ENCODE measurements around the gene TSC1. TPM values are rescaled to one million over a fixed set of nuclear protein-coding genes. Genes with fewer than 3 reads are reported as not detected.

TSC1 gene
- total and polyA plus RNA-seq, 2 experiments from 2014 or later: 23.7 to 48.0 TPM

DNA sequence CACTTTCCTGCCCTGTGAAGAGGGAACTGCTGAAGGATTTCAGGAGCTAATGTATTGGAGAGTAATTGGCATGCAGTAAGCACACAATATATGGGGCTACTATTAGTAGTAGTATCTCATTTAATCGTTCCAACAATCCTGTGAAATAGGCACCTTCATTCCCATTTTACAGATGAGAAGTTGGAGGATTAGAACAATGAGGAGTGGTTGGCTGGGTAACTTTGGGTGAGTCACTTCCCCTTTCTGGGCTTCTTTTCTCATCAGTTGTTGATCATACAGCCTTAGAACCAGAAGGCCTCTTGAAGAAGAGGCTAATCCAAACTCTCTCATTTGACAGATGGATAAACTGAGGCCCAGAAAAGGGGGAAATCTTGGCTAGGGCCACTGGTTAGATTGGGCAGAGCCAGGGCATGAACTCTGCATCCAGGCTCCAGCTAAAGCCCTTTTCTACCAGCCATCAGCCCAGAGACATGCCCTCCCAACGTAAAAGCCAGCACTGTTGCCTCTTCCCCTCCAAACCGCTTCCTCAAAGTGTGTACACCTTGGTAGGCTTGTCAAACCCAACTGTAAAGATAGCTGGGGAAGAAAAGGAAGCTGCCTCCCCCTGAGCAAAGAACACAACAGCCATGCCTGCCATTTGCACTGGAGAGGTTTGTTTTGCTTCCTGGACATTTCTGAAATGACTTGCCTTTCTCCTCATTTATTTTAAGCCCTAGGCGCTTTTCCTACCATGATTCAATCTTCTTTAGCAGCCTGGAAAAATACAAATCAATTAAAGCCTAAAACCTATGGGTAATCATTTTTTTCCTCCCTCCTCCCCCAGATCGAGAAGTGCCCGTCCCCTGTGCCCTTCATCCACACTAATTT is 64.7 kb downstream of the TSC1 start:
- Mint-ChIP-seq H3K4me3 (peak overlapping the region; percentile 81), H3K27ac (no peak overlapping the region), H3K27me3 (ENCODE audit: insufficient read depth, low read depth, poor library complexity) (peaks cover 16% of the 10 kb centered on the region), H3K4me1 (no peaks in the 10 kb centered on the region), H3K9me3 (no peaks in the 10 kb centered on the region), H3K36me3 (ENCODE audit: low read depth) (no peaks in the 10 kb centered on the region; the same call in 2 of the 3 replicates)
- ATAC-seq (no peak), DNase-seq (ENCODE audit: low spot score) (no peak)
- Histone ChIP-seq H4K20me1 (replicated peaks; ENCODE audit: insufficient read depth) (no peaks in the 10 kb centered on the region), H3K9me2 (ENCODE audit: insufficient read depth) (no peaks in the 10 kb centered on the region), H3K4me3 (peak overlapping the region; percentile 99), H3K36me3 (ENCODE audit: insufficient read depth) (no peaks in the 10 kb centered on the region), H3K79me2 (replicated peaks; ENCODE audit: insufficient read depth) (no peaks in the 10 kb centered on the region), H3K27ac (ENCODE audit: low read depth) (no peak overlapping the region), H3K4me2 (peak overlapping the region; percentile 96), H2AFZ (peak overlapping the region; percentile 100), H3K27me3 (ENCODE audit: insufficient read depth) (peaks cover 34% of the 10 kb centered on the region), H3K4me1 (ENCODE audit: insufficient read depth) (no peaks in the 10 kb centered on the region), H3F3A (replicated peaks; ENCODE audit: low read depth) (no peaks in the 10 kb centered on the region)
- no peak for TF ChIP-seq CREB1 (CRISPR knock-in tag; IDR thresholded peaks at IDR 0.05; ENCODE audit: low read depth)
- TF ChIP-seq, protein P1, sequence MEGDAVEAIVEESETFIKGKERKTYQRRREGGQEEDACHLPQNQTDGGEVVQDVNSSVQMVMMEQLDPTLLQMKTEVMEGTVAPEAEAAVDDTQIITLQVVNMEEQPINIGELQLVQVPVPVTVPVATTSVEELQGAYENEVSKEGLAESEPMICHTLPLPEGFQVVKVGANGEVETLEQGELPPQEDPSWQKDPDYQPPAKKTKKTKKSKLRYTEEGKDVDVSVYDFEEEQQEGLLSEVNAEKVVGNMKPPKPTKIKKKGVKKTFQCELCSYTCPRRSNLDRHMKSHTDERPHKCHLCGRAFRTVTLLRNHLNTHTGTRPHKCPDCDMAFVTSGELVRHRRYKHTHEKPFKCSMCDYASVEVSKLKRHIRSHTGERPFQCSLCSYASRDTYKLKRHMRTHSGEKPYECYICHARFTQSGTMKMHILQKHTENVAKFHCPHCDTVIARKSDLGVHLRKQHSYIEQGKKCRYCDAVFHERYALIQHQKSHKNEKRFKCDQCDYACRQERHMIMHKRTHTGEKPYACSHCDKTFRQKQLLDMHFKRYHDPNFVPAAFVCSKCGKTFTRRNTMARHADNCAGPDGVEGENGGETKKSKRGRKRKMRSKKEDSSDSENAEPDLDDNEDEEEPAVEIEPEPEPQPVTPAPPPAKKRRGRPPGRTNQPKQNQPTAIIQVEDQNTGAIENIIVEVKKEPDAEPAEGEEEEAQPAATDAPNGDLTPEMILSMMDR (conservative IDR thresholded peaks at IDR 0.05; ENCODE audit: low read depth in 2 of 2): no peak
- TF ChIP-seq REST (IDR thresholded peaks at IDR 0.05; ENCODE audit: unreplicated experiment): no peak
- no peak for TF ChIP-seq JUNB (IDR thresholded peaks at IDR 0.05; ENCODE audit: unreplicated experiment)
- no peak for TF ChIP-seq ZNF114 (CRISPR knock-in tag; IDR thresholded peaks at IDR 0.05)
- no peak for TF ChIP-seq STAT1 (IDR thresholded peaks at IDR 0.05; ENCODE audit: unreplicated experiment)
- no peak for TF ChIP-seq EZH2phosphoT487 (IDR thresholded peaks at IDR 0.05; ENCODE audit: unreplicated experiment)

DNA sequence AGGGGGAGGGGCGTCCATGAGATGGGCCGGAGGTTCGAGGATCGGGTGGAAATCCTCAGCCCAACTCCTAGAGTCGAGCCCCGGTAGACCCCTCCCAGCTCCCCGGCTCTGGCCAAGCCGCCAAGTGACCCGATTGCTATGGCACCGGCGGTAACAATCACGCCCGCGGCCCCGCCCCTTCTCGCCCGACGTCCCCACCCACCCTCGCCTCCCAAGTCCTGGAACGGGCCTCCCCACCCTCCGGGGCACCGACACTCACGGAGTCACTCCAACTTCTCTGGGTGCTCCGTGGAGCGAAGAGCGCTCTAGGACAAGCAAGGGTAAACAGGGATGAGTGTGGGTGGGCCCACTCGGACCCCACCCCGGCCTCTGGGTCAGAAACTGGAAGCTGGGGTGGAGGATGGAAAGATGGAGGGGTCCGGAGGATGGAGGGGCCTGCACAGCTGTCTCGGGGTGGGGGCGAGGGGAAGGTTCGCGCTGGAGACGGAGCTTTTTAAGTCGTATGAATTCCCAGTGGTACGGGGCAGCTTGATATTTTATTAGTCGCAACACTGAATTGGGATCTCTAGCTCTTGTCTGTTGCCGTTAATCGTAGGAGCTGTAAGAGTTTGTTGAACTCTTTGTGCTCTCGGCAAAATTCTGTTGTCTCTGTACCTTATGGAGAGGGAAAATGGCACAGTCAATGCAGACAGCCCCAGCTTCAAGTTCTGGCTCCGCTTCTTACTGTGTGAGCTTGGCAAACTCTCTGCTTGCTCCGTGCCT is 65.5 kb downstream of the TSC1 start, which contains the start of gene SPACA9:
SPACA9 (plus strand) TSS at position 204 of the 762 bp plus-strand sequence. CDS start 5,050 bp downstream, outside the sequence.
- Histone ChIP-seq H3K36me3 (ENCODE audit: insufficient read depth) (no peaks in the 10 kb centered on the region), H3K27ac (ENCODE audit: low read depth) (no peak within 1 kb of the TSS), H3K9me2 (ENCODE audit: insufficient read depth) (no peaks in the 10 kb centered on the region), H3F3A (replicated peaks; ENCODE audit: low read depth) (no peaks in the 10 kb centered on the region), H3K4me1 (ENCODE audit: insufficient read depth) (no peaks in the 10 kb centered on the region), H3K27me3 (ENCODE audit: insufficient read depth) (peaks cover 34% of the 10 kb centered on the region), H3K79me2 (replicated peaks; ENCODE audit: insufficient read depth) (no peaks in the 10 kb centered on the region), H4K20me1 (replicated peaks; ENCODE audit: insufficient read depth) (no peaks in the 10 kb centered on the region), H2AFZ (peak within 1 kb of the TSS; percentile 100), H3K4me3 (peak within 1 kb of the TSS; percentile 99), H3K4me2 (peak within 1 kb of the TSS; percentile 96)
- peaks cover 17% of the 10 kb centered on the region for H3K27me3 Mint-ChIP-seq (ENCODE audit: insufficient read depth, low read depth, poor library complexity)
- H3K9me3 Mint-ChIP-seq: no peaks in the 10 kb centered on the region
- no peak within 1 kb of the TSS for H3K27ac Mint-ChIP-seq
- ATAC-seq (peak; percentile 80), DNase-seq (ENCODE audit: low spot score) (peak; percentile 77)
- H3K36me3 Mint-ChIP-seq (ENCODE audit: low read depth): no peaks in the 10 kb centered on the region; the same call in 2 of the 3 replicates
- H3K4me1 Mint-ChIP-seq: no peaks in the 10 kb centered on the region
- H3K4me3 Mint-ChIP-seq: peak within 1 kb of the TSS; percentile 81
- TF ChIP-seq REST (IDR thresholded peaks at IDR 0.05; ENCODE audit: unreplicated experiment) (no peak), JUNB (IDR thresholded peaks at IDR 0.05; ENCODE audit: unreplicated experiment) (no peak), NANOG (IDR thresholded peaks at IDR 0.05; ENCODE audit: borderline replicate concordance) (no peak), ZNF114 (CRISPR knock-in tag; IDR thresholded peaks at IDR 0.05) (no peak), CREB1 (CRISPR knock-in tag; IDR thresholded peaks at IDR 0.05; ENCODE audit: low read depth) (no peak)
- TF ChIP-seq, protein P1 (conservative IDR thresholded peaks at IDR 0.05; ENCODE audit: low read depth in 2 of 2): no peak

All from GM23338 (cell line).